ENCODE data around the gene COX6B2. TPM values are rescaled to one million over a fixed set of nuclear protein-coding genes. Genes with fewer than 3 reads are reported as not detected.
"Not testable (repeated sequence)": the region's sequence is repeated elsewhere in the genome, so short reads cannot be mapped to it uniquely, and the experiment has no call there.

COX6B2 gene
- not detected for total RNA-seq

DNA sequence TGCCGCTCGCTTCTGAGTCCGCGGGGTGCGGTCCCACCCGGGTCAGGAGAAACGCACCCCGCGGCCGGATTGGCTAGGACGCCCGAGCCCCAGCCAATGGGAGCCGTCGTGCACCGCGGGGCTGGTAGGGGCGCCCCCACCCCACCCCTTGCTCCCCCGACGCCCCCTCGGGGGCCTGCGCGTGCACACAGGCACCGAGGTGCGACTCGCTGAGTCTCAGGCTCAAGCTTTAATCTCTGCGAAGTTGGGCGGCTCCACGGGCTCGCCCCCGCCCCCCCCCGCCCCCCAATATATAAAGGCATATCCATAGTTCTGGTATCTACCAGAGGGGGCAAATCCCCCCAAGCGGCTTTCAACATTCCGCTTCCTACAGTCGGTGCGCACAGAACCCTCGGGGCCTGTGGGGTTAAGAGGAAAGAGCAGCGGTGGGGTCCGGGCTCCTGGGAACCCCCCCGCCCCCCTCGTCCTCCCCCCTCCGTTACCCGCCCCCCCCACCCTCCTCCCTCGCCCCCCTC is at the start of gene COX6B2:
TSS of gene COX6B2 (minus strand) at position 22 of the 515 bp plus-strand sequence. CDS start 198 bp downstream, outside the sequence.
- H3K4me3 ChIP-seq (ENCODE audit: low read length in 3 of 3): peak within 1 kb of the TSS; percentile 30 to 60 (median 45)
- peaks cover 52 to 56% (median 55%) of the 10 kb centered on the region in 3 donors for H3K27me3 ChIP-seq (ENCODE audit: control insufficient read depth in 3 of 3, insufficient read depth in 3 of 3, low read length in 3 of 3)
- no peak within 1 kb of the TSS for H3K27ac ChIP-seq (ENCODE audit: low read depth, low read length)
- H3K9ac ChIP-seq (ENCODE audit: low read depth in 1 of 3, low read length in 3 of 3): no peak within 1 kb of the TSS
- H3K36me3 ChIP-seq (ENCODE audit: control insufficient read depth in 3 of 3, insufficient read depth in 3 of 3, low read length in 3 of 3): no peaks in the 10 kb centered on the region
- H3K9me3 ChIP-seq (ENCODE audit: control insufficient read depth in 3 of 3, low read length in 3 of 3): no peaks in the 10 kb centered on the region
- H3K4me1 ChIP-seq (ENCODE audit: control insufficient read depth in 3 of 3, insufficient read depth in 3 of 3, low read length in 3 of 3): peaks cover 8 to 10% (median 10%) of the 10 kb centered on the region in 3 donors

DNA sequence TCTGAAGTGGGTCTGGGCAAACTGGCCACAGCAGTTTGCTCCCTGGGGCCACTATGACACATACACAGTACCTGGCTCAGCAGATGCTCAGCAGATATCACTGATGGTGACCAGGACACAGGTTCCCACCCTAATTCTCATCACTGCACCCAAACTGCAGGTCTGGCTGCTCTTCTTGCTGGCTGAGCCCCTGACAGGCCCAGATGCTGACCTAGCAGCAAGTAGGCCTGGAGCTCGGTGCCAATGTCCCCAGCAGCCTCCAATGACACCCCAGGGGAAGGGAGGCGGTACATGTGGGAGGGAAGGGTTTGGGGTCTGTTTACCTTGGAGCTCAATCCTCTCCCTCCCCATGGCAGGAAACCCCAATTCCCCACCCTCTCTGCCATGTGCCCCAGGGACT is 48.0 kb upstream of the COX6B2 start:
- no peak overlapping the region for H3K27ac ChIP-seq (ENCODE audit: low read depth, low read length)
- H3K36me3 ChIP-seq (ENCODE audit: control insufficient read depth in 3 of 3, insufficient read depth in 3 of 3, low read length in 3 of 3): peaks cover 8 to 17% (median 10%) of the 10 kb centered on the region in 3 donors
- H3K4me3 ChIP-seq (ENCODE audit: low read length in 3 of 3): no peak overlapping the region
- H3K4me1 ChIP-seq (ENCODE audit: control insufficient read depth in 3 of 3, insufficient read depth in 3 of 3, low read length in 3 of 3): peaks cover 6 to 9% (median 8%) of the 10 kb centered on the region in 3 donors
- no peaks in the 10 kb centered on the region for H3K9me3 ChIP-seq (ENCODE audit: control insufficient read depth in 3 of 3, low read length in 3 of 3)
- no peak overlapping the region for H3K9ac ChIP-seq (ENCODE audit: low read depth in 1 of 3, low read length in 3 of 3)
- no peaks in the 10 kb centered on the region for H3K27me3 ChIP-seq (ENCODE audit: control insufficient read depth in 3 of 3, insufficient read depth in 3 of 3, low read length in 3 of 3)

GRCh38 chr19:55401390-55401789 is 46.9 kb upstream of the COX6B2 start:
- H3K4me3 ChIP-seq (ENCODE audit: low read length in 3 of 3); H3K4me1 ChIP-seq (ENCODE audit: control insufficient read depth in 3 of 3, insufficient read depth in 3 of 3, low read length in 3 of 3); H3K27me3 ChIP-seq (ENCODE audit: control insufficient read depth in 3 of 3, insufficient read depth in 3 of 3, low read length in 3 of 3); H3K9ac ChIP-seq (ENCODE audit: low read depth in 1 of 3, low read length in 3 of 3); H3K9me3 ChIP-seq (ENCODE audit: control insufficient read depth in 3 of 3, low read length in 3 of 3); H3K27ac ChIP-seq (ENCODE audit: low read depth, low read length): not testable (repeated sequence)
- H3K36me3 ChIP-seq (ENCODE audit: control insufficient read depth in 3 of 3, insufficient read depth in 3 of 3, low read length in 3 of 3): peaks cover 8 to 17% (median 10%) of the 10 kb centered on the region in 3 donors

DNA sequence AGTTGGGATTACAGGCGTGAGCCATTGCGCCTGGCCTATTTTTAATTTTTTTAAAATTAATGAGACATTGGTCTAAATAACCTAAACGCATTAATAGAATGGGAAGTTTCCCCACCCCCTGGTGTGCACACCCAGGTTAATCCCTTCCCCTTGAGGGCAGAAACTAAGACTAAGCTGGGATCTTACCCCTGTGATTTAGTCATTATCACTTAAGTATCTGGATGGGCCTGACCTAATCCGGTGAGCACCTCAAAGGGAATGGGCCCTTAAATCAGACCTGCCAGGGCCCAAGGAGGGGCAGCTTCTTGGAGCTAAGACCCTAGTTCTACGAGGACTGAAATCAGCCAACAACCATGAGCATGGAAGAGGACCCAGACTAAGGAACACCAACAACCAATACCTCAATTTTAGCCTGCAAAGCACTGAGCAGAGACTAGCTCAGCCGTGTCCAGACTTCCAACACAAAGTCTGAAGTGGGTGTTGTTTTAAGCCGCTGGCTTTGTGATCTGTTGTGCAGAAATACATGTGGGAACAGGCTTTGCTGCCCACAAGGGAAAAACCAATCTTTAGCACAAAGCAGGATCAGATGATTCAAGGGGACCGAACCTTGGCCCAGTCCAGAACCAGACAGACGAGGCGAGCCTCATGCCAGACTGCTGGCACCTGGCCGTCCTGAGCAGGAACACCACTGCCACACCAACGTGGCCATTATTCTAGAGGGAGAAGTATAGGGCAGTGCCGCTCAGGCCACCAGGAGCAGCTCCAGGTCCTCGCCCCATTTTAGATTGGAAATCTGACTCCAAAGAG is 46.0 kb upstream of the COX6B2 start:
- Histone ChIP-seq H3K36me3 (ENCODE audit: control insufficient read depth in 3 of 3, insufficient read depth in 3 of 3, low read length in 3 of 3) (peaks cover 6 to 16% (median 8%) of the 10 kb centered on the region in 3 donors), H3K27ac (ENCODE audit: low read depth, low read length) (no peak overlapping the region), H3K27me3 (ENCODE audit: control insufficient read depth in 3 of 3, insufficient read depth in 3 of 3, low read length in 3 of 3) (no peaks in the 10 kb centered on the region), H3K9ac (ENCODE audit: low read depth in 1 of 3, low read length in 3 of 3) (no peak overlapping the region), H3K4me3 (ENCODE audit: low read length in 3 of 3) (no peak overlapping the region), H3K9me3 (ENCODE audit: control insufficient read depth in 3 of 3, low read length in 3 of 3) (no peaks in the 10 kb centered on the region), H3K4me1 (ENCODE audit: control insufficient read depth in 3 of 3, insufficient read depth in 3 of 3, low read length in 3 of 3) (no peaks in the 10 kb centered on the region)

GRCh38 chr19:55398200-55398925 is 43.8 kb upstream of the COX6B2 start:
- Histone ChIP-seq H3K4me1 (ENCODE audit: control insufficient read depth in 3 of 3, insufficient read depth in 3 of 3, low read length in 3 of 3) (no peaks in the 10 kb centered on the region), H3K36me3 (ENCODE audit: control insufficient read depth in 3 of 3, insufficient read depth in 3 of 3, low read length in 3 of 3) (peaks cover 4 to 10% (median 8%) of the 10 kb centered on the region in 3 donors), H3K9me3 (ENCODE audit: control insufficient read depth in 3 of 3, low read length in 3 of 3) (no peaks in the 10 kb centered on the region), H3K27me3 (ENCODE audit: control insufficient read depth in 3 of 3, insufficient read depth in 3 of 3, low read length in 3 of 3) (no peaks in the 10 kb centered on the region), H3K9ac (ENCODE audit: low read depth in 1 of 3, low read length in 3 of 3) (no peak overlapping the region), H3K27ac (ENCODE audit: low read depth, low read length) (no peak overlapping the region), H3K4me3 (ENCODE audit: low read length in 3 of 3) (no peak overlapping the region)

DNA sequence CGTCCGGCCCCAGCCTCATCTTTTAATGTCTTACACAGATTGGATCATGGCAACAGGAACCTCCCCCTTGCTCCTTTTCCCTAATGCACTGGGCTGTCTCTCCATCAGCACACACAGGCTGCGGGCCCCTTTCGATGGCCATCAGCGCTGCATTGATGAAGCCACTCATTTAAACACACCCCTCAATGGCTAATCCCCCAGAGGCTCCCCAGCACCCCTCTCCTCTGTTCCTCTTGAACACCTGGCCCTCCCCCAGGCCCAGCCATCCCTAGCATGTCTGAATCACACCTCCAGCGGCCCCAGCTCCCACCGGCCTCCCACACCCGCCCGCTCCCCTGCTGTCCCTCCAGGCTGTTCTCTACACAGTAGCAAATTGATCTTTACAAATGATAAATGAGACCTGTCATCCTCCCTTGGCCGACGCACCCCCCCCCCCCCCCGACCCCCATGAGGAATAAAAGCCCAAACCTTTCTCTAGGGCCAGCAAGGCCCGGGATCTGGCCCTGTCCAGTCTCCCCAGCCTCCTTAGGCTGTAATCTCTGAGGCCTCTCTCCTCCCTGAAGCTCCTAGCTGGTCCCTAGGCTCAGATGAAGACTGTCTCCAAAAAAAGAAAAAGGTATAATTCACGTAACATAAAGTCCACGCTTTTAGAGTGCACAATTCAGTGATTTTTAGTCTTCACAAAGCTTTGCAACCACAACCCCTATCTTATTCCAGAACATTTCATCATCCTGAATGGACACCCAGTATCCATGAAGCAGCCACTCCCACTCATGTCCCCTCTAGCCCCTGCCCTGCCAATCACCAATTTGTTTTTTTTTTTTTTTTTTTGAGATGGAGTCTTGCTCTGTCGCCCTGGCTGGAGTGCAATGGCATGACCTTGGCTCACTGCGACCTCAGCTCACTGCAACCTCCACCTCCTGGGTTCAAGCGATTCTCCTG is 38.6 kb upstream of the COX6B2 start:
- Histone ChIP-seq H3K27me3 (ENCODE audit: control insufficient read depth in 3 of 3, insufficient read depth in 3 of 3, low read length in 3 of 3) (no peaks in the 10 kb centered on the region), H3K9ac (ENCODE audit: low read depth in 1 of 3, low read length in 3 of 3) (no peak overlapping the region), H3K4me1 (ENCODE audit: control insufficient read depth in 3 of 3, insufficient read depth in 3 of 3, low read length in 3 of 3) (peaks cover 9 to 30% (median 15%) of the 10 kb centered on the region in 3 donors), H3K9me3 (ENCODE audit: control insufficient read depth in 3 of 3, low read length in 3 of 3) (no peaks in the 10 kb centered on the region), H3K36me3 (ENCODE audit: control insufficient read depth in 3 of 3, insufficient read depth in 3 of 3, low read length in 3 of 3) (peaks cover 18 to 37% (median 22%) of the 10 kb centered on the region in 3 donors), H3K4me3 (ENCODE audit: low read length in 3 of 3) (no peak overlapping the region), H3K27ac (ENCODE audit: low read depth, low read length) (no peak overlapping the region)

- Histone ChIP-seq H3K4me1 (ENCODE audit: control insufficient read depth in 3 of 3, insufficient read depth in 3 of 3, low read length in 3 of 3) (peaks cover 20 to 42% (median 26%) of the 10 kb centered on the region in 3 donors), H3K9me3 (ENCODE audit: control insufficient read depth in 3 of 3, low read length in 3 of 3) (no peaks in the 10 kb centered on the region), H3K36me3 (ENCODE audit: control insufficient read depth in 3 of 3, insufficient read depth in 3 of 3, low read length in 3 of 3) (peaks cover 30 to 47% (median 32%) of the 10 kb centered on the region in 3 donors), H3K9ac (ENCODE audit: low read depth in 1 of 3, low read length in 3 of 3) (peak overlapping the region in 1 of 3 donors; percentile 10), H3K27me3 (ENCODE audit: control insufficient read depth in 3 of 3, insufficient read depth in 3 of 3, low read length in 3 of 3) (no peaks in the 10 kb centered on the region), H3K27ac (ENCODE audit: low read depth, low read length) (no peak overlapping the region), H3K4me3 (ENCODE audit: low read length in 3 of 3) (no peak overlapping the region)
Measured at GRCh38 chr19:55391702-55392615, 37.4 kb upstream of the COX6B2 start.

GRCh38 chr19:55391191-55391670 is 36.7 kb upstream of the COX6B2 start:
- no peak overlapping the region for H3K4me3 ChIP-seq (ENCODE audit: low read length in 3 of 3)
- H3K9ac ChIP-seq (ENCODE audit: low read depth in 1 of 3, low read length in 3 of 3): peak overlapping the region in 1 of 3 donors; percentile 33
- no peaks in the 10 kb centered on the region for H3K9me3 ChIP-seq (ENCODE audit: control insufficient read depth in 3 of 3, low read length in 3 of 3)
- no peaks in the 10 kb centered on the region for H3K27me3 ChIP-seq (ENCODE audit: control insufficient read depth in 3 of 3, insufficient read depth in 3 of 3, low read length in 3 of 3)
- peaks cover 27 to 49% (median 33%) of the 10 kb centered on the region in 3 donors for H3K4me1 ChIP-seq (ENCODE audit: control insufficient read depth in 3 of 3, insufficient read depth in 3 of 3, low read length in 3 of 3)
- peaks cover 32 to 48% (median 32%) of the 10 kb centered on the region in 3 donors for H3K36me3 ChIP-seq (ENCODE audit: control insufficient read depth in 3 of 3, insufficient read depth in 3 of 3, low read length in 3 of 3)
- H3K27ac ChIP-seq (ENCODE audit: low read depth, low read length): no peak overlapping the region

All from skeletal muscle tissue (tissue), 4 donors.